ENCODE measurements around the gene DNAH10.

DNA sequence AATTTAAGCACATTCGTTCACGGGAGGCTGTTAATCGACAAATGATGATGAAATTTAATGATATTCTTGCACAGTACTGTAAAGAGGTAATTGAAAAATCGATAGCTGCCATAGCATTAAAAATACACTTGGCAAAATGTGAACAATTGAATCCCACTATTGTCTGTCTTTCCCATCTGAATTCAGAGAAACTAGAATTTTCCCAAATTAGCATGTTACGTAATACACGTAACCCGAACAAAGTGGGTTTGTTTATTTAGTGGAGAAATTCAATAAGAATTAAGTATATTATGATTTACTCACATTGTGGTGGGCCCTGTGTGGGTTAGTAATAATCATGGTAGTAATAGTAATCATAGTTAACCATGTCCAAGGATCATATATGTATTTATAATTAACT is 31.9 kb downstream of the DNAH10 start:
- TF ChIP-seq, protein P1, sequence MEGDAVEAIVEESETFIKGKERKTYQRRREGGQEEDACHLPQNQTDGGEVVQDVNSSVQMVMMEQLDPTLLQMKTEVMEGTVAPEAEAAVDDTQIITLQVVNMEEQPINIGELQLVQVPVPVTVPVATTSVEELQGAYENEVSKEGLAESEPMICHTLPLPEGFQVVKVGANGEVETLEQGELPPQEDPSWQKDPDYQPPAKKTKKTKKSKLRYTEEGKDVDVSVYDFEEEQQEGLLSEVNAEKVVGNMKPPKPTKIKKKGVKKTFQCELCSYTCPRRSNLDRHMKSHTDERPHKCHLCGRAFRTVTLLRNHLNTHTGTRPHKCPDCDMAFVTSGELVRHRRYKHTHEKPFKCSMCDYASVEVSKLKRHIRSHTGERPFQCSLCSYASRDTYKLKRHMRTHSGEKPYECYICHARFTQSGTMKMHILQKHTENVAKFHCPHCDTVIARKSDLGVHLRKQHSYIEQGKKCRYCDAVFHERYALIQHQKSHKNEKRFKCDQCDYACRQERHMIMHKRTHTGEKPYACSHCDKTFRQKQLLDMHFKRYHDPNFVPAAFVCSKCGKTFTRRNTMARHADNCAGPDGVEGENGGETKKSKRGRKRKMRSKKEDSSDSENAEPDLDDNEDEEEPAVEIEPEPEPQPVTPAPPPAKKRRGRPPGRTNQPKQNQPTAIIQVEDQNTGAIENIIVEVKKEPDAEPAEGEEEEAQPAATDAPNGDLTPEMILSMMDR (IDR thresholded peaks at IDR 0.05; ENCODE audit: low read length), result no peak
- no peak for TF ChIP-seq EZH2 (IDR thresholded peaks at IDR 0.05; ENCODE audit: borderline replicate concordance, low read length)
